GM18858 (cell line): Measurements from ENCODE around the gene DOCK8.

Experiments
- ATAC-seq: cut with Tn5 transposase; IDR thresholded peaks from one replicate; pipeline ENCODE4 v1.9.1; 2021; ENCODE audit not compliant: unreplicated experiment

Gene DOCK8

DNA sequence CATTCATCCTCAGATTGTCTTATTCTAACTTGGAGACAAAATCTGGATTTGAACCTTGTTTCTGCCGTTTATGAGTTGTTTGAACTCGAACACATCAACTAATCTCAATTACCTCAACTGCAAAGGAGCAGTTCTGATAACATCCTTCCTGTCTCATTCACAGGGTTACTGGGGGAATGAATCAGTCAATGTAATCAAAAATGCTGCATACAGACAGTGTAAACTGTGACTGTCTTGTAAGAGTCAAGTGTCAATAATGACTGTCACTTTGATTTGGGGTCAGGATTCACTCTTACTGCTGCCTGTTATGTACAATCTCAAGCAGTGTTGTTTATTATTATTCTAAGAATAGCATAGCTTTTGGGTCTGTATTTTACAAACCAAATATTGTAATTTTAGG is 273.8 kb downstream of the DOCK8 start:
- no peak for ATAC-seq

DNA sequence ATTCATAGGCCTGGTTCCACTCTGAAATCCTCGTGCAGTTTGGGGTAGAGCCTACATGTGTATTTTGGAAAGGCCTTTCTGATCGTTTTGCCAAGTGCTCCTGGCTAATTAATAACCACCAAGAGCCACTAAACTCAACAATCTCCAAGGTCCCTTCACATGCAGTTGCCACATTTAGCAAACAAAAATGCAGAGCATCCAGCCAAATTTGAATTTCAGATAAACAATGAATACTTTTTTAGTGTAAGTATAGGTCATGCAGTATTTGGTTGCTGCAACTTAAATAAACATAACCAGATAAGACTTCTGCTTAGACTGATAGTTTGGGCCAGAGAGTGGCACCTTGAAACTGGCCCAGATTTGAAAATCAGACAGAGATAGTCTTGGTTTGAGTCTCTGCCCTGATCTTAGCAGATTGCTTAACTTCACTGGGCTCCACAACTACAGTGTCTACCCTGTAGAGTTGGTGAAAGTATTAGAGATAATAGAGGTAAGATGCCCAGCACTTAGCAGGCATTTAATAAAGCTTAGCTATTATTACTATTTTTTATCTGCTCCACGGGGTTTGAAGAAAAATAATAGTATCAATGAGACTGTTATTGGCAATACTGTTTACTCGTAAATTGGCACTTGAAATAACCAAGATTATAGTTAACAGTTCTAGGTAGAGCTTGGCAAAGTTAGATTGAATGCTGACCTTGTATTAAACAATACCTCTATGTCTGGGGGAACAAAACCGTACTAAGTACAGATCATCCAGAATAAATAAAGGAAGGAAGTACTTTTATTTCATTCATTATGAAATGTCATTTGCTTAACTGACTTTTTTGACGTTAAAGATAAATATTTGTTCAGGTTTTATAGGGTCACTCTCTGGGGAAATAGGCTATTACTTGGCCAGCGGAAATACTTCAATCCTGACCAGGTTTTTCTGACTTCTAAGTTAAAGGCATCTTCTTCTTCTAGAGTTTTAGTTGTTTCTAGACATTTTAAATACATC is 274.8 kb downstream of the DOCK8 start:
- ATAC-seq: no peak

DNA sequence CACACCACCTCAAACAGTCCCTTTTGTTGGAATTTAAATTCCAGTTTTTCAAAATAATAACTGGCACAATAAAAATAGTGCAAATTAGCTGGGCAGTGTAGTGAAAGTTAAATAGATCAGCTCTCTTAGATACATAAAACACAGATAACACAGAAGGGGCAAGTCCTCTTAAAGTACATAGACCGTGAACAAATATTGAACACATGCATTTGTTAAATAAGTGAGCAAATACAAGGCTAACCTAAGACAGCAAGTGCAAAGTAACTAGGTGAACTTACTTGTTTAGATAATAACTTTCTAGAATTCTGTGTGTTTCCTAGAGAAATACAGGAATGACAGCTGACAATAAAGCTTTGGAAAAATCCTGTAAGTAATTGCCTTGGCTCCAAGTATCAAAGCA is 280.1 kb downstream of the DOCK8 start:
- ATAC-seq: no peak

DNA sequence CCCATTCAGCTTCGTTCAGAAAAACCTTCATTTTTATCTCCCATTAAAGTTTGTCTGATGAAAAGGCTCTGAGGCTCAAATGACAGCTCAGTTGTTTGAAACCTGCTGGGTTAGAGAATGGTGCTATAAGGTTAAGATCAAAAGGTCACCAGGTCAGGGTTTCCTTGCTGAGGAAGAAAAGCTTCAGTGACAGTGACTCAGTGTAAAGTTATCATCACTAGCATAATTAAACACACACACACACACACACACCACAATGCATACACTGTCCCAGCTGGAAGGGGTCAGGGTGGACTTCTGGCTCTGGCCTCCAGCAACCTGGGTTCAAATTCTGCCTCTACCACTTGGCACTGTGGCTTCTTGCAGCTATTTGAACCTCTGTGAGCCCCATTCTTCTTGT is 281.1 kb downstream of the DOCK8 start:
- no peak for ATAC-seq

DNA sequence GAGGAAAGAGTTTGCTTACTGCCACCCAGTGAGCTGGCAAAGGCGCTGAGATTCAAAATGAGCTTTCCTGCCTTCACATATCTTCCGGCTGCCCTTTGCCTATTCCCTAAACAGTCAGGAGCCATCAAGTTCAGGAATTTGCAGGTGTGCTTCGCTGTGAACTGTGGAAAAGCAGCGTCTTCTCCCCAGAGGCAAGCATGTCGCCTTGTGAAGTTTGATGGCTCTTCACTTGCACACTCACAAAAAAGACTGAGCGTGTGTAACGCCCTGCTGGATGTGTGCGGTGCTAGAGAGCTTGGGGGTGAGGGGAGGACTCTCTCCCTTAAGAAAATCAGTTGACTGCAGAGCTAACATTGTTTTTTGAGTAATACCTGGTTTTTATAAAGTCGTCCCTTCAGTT is 288.7 kb downstream of the DOCK8 start:
- no peak for ATAC-seq

DNA sequence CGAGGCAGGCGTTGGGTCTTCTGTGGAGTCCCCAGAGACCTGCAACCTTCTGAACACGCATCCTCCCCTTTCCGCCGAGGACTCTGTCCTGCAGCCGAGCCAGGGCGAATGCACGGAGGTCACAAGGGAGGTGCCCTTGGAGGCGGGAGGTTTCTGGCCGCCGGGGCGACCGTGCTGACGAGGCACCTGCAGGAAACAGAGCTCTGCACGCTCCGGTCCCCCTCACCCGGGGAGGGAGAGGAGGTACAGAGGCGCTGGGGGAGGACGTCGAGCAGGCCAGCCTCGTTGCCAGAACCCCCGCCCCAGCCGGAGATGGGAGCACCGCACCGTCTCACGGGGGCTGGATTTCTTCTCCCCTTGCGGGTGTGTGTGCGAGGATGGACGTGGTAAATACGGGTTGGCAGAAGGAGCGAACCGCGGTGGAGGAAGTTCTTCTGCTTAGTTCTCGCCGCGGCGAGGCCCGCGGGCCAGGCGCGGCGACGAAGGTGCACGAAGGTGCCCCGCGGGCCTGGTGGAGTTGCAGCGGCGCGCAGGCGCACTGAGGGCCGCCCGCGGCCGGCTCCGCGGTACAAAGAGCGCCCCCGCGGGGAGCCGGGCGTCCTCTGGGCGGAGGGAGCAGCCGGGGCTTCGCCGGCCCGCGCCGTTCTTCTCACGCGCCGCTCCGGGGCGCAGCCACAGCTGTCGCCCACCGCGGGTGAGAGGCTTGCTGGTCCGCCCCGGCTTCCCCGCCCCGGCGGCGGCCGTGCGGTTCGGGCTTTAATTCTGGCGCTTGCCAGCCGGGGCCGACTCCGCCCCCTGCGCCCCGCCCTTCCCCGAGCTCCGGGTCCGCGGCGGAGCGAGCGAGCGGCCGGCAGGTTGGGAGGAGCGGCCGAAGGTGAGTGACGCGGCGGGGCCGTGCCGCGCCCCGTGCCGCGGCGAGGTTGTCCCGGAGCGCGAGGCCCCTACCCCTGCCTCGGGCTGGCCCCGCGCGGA is 289.5 kb downstream of the DOCK8 start, which contains the start of gene KANK1:
TSS of gene KANK1 (plus strand) at position 815 of the 972 bp plus-strand sequence.
- ATAC-seq: peak; percentile 78

DNA sequence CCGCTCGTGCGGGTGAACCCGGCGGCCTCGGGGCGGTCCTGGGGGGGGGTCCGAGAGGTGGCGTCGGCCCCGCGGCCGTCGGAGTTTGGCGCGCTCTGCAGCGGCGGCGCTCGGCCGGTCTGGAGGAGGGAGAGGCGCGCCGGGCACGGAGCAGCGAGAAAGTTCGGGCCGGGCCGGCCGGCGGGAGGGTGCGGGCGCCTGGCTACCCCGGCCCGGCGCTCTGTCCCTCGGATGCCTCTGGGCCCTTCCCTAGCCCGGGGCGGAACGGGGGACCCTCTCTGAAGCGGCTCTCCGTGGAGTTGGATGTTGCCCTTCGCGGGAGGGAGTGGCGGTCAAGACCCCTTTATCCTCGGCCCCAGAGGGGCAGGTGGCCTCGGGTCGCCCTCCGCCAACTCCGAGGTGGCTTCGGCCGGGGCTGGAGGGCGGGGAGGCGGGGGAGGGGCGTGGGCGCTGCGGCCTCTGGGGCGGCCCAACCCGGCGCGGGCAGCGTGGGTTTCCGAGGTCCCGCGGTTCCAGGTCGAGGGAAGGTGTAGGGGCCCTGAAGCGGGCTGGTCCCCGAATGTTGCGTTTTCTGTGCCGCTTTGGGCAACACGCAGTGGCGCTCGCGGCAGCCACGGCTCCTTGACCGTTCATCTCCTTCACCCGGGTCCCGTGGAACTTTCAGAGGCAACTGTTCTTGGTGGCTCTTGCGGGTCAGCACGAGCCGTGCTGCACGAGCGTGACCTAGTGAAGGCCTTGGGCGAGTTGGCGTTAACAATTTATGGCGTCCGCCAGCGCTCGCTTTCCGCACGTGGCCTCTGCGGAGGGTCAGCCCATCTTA is 290.5 kb downstream of the DOCK8 start:
- no peak for ATAC-seq

DNA sequence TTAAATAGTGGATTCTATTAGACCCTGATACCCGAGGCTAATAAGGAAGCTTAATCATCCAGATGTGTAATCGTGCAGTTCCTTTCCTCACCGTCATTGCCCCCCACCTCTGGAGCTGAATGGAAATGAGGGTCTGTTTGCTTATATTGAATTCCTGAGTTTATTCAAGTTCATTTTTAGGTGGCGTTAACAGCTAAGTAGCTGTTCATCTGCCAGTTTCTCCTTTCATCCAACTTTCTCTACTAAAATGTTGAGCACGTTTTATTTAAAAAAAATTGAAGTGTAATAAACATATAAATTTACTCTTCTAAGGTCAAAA is 291.0 kb downstream of the DOCK8 start:
- no peak for ATAC-seq

DNA sequence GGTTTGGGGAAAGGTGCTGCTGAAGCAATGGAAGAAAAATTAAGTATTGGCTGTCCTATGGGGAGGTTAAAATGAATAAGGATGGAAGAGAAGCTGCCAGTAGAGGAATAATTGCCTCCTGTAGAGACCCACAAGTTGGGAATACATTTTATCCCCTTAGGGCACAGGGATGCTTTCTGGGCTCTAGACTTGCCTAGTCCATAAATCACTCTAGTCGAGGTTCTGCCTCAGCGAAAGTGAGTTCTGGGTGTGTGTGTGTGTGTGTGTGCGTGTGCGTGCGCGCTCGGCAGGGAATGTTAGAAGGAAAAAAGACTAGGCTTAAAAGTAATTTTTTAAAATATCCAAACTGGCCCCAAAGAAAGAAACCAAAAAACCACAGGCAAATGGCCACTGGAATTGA is 291.6 kb downstream of the DOCK8 start:
- no peak for ATAC-seq

DNA sequence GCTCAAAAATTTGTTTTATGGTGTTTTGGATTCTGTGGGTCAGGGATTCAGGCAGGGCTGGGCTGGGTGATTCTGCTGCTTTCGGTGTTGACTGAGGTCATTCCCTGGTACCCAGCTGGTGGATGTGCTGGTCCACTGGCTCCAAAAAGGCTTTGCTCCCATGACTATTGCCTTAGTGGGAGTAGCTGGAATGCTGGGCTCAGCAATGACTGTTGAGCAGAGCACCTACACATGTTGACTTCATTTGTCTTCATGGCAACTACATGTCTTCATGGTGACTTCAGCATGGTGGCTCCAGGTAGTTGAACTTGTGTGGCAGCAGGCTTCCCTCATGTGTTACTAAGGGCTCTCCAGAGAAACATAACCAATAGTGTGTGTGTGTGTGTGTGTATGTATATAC is 297.2 kb downstream of the DOCK8 start:
- no peak for ATAC-seq

DNA sequence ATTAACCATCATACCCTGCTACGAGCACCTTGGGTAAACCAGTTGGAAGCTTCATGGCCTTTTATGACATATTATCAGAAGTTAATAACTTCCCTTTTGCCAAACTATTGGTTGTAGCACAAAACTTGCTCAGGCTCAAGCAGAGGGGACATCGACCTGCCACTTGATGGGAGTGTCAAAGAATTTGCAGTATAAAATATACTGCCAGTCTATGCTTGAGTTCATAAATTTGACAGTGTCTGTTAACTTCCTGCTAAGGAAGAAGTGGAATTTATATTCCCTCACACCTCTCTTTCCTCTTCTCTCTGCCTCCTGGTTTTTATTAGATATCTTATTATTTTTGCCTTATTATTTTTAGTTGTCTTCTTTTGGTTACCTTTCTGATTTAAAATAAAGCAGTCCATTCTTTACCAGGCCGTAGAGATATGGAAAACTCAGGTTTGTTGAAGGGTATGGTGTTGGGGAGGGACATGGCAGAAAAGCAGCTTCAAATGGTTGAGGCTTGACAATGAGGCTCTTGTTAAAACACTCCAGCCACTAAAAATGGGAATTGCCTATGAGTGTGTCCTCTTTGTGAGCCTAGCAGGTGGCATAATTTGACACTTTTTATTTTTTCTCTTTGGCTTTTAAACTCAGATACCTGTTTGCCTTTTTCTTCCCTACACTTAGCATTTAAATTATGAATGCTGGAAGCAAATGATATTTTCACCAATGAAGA is 298.0 kb downstream of the DOCK8 start:
- ATAC-seq: no peak
